22Rv1 (cell line): ENCODE measurements around the gene SMARCE1.

Source experiments
- CTCF ChIP-seq: fragments of 450-650 bp; IDR thresholded peaks from 2 replicates; pipeline ENCODE4 v1.5.1; 2017; ENCODE audit warnings: mild to moderate bottlenecking
- ZFX ChIP-seq: fragments of 450-650 bp; IDR thresholded peaks from 2 replicates; pipeline ENCODE4 v1.6.1; 2017; ENCODE audit warnings: antibody characterized with exemption, borderline replicate concordance

- TF ChIP-seq CTCF: no peak
- TF ChIP-seq ZFX: no peak
Measured at GRCh38 chr17:40614431-40615067, 33.1 kb downstream of the SMARCE1 start.
